HL-60 (cell line): ENCODE data around the gene SYNC.
A peak's percentile ranks its signal among the peaks of the same experiment; 100 is the strongest.

Source experiments
- DNase-seq, 2 experiments: peaks; one replicate each; pipeline ENCODE4 v3.0.0-alpha.2; 2010 to 2020; ENCODE audit warnings: low read depth in 1 of 2, low spot score in 1 of 2
- H3K27ac ChIP-seq: fragments of 250-450 bp; sonication (Bioruptor Pico); replicated peaks from 2 replicates; pipeline ENCODE4 v1.5.1; 2020; ENCODE audit warnings: mild to moderate bottlenecking, moderate library complexity
- H3K27me3 ChIP-seq: fragments of 250-450 bp; sonication (Bioruptor Pico); 2 replicates; pipeline ENCODE4 v1.5.1; 2021; ENCODE audit warnings: mild to moderate bottlenecking, moderate library complexity; ENCODE audit not compliant: insufficient read depth, poor library complexity, severe bottlenecking
- H3K4me3 ChIP-seq: replicated peaks from 2 replicates; pipeline ENCODE4 v1.5.1; 2011; ENCODE audit warnings: mild to moderate bottlenecking, control low read depth, low read length; ENCODE audit not compliant: insufficient read depth
- CTCF ChIP-seq: IDR thresholded peaks from one replicate; pipeline ENCODE4 v1.5.1; 2011; ENCODE audit warnings: low read length, control low read depth, inconsistent platforms; ENCODE audit not compliant: insufficient read depth
- GABPA ChIP-seq: IDR thresholded peaks from 2 replicates; pipeline ENCODE4 v1.6.1; 2012; ENCODE audit warnings: low read depth
- POLR2AphosphoS5 ChIP-seq: IDR thresholded peaks from 2 replicates; pipeline ENCODE4 v1.6.1; 2012; ENCODE audit warnings: low read depth
- REST ChIP-seq: IDR thresholded peaks from 2 replicates; pipeline ENCODE4 v1.6.1; 2012; ENCODE audit warnings: low read depth; ENCODE audit not compliant: insufficient replicate concordance
- SPI1 ChIP-seq: IDR thresholded peaks from 2 replicates; pipeline ENCODE4 v1.6.1; 2012; ENCODE audit warnings: low read depth, mild to moderate bottlenecking, borderline replicate concordance

Gene SYNC

DNA sequence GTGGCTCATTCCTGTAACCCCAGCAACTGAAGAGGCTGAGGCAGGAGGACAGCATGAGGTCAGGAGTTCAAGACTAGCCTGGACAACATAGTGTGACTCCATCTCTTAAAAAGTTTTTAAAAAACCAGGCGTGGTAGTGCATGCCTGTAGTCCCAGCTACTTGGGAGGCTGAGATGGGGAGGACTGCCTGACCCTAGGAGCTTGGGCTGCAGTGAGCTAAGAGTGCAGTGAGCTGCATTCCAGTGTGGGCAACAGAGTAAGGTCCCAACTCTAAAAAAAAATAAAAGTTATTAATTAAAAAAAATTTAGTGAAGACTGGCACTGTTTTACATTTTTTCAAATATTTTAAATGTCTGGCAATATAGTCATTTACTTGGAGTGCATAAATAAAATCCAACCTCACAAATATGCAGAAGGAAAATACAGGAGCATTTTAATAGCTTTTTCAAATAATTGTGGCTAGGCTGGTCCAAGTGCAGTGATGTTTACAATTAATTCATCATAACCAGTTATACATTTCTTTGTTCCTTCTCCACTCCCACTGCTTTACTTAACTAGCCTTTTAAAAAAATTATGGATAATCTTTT lies 63.0 kb downstream of the SYNC start:
- no peaks in the 10 kb centered on the region for H3K27me3 ChIP-seq
- H3K27ac ChIP-seq: no peak overlapping the region
- TF ChIP-seq POLR2AphosphoS5: no peak
- no peak for TF ChIP-seq SPI1
- DNase-seq: no peak
- no peak overlapping the region for H3K4me3 ChIP-seq

DNA sequence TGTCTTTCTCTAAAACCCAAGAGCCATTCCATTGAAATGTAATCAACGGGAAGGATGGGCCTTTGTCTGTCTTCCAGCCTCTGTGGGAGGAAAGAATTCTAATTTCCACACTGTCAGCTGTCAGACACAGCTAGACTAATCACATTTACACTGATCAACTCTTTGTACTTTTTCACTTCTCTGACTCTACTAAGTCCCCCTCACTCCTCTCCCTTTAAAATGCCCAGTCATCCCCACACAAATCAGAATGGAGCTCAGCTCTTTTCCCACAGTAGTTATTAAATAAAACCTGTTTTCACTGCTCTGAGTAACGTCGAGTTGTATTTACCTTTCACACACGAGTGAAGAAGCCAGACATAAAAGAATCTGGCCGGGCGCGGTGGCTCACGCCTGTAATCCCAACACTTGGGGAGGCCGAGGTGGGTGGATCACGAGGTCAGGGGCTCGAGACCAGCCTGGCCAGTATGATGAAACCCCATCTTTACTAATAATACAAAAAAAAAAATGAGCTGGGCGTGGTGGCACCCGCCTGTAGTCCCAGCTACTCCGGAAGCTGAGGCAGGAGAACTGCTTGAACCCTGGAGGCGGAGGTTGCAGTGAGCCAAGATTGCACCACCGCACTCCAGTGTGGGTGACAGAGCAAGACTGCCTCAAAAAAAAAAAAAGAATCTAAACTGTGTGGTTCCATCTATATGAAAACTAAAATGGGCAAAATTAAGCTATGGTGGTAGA lies 65.5 kb downstream of the SYNC start:
- no peaks in the 10 kb centered on the region for H3K27me3 ChIP-seq
- TF ChIP-seq POLR2AphosphoS5: no peak
- TF ChIP-seq SPI1: no peak
- TF ChIP-seq CTCF: no peak
- TF ChIP-seq GABPA: no peak
- no peak for TF ChIP-seq REST
- H3K27ac ChIP-seq: no peak overlapping the region; the same call in 1 of the 2 replicates
- no peak overlapping the region for H3K4me3 ChIP-seq
- peak in 1 of 2 experiments; percentile 72 for DNase-seq

- H3K4me3 ChIP-seq: no peak overlapping the region
- no peak overlapping the region for H3K27ac ChIP-seq
- TF ChIP-seq CTCF: no peak
- TF ChIP-seq GABPA: no peak
- no peak for TF ChIP-seq POLR2AphosphoS5
- no peak for TF ChIP-seq SPI1
- TF ChIP-seq REST: no peak
- DNase-seq: no peak
- H3K27me3 ChIP-seq: no peaks in the 10 kb centered on the region
Observed at GRCh38 chr1:32635508-32636277, 66.9 kb downstream of the SYNC start.

GRCh38 chr1:32632829-32633228 lies 69.7 kb downstream of the SYNC start:
- DNase-seq: no peak
- H3K27me3 ChIP-seq: no peaks in the 10 kb centered on the region

More at GRCh38 chr1:32632829-32633228, 69.7 kb downstream of the SYNC start:
- H3K4me3 ChIP-seq: no peak overlapping the region
- TF ChIP-seq POLR2AphosphoS5 (no peak), REST (no peak), GABPA (no peak)
- no peak overlapping the region for H3K27ac ChIP-seq
